ELF-1 (cell line): ENCODE measurements around the gene ALB.

ENCODE experiments used
- DNase-seq: peaks from one replicate; pipeline ENCODE4 v3.0.0-alpha.2; 2016; ENCODE audit warnings: low read depth, low spot score

The ALB gene

GRCh38 chr4:73429826-73430587, 25.9 kb downstream of the ALB start:
- DNase-seq, result no peak

GRCh38 chr4:73431813-73432168, 27.7 kb downstream of the ALB start:
- no peak for DNase-seq

- DNase-seq, result no peak
These were observed 28.3 kb downstream of the ALB start for GRCh38 chr4:73432169-73433000.

GRCh38 chr4:73433140-73433539, 29.1 kb downstream of the ALB start:
- DNase-seq, result no peak

GRCh38 chr4:73434311-73434710, 30.2 kb downstream of the ALB start:
- DNase-seq, result no peak

- no peak for DNase-seq
These were observed 31.9 kb downstream of the ALB start, which contains the start of gene AFP for GRCh38 chr4:73435984-73436383. AFP (plus strand) TSS chr4:73436221; CDS start chr4:73436263, 42 bp downstream.

GRCh38 chr4:73436674-73437557, 32.8 kb downstream of the ALB start:
- DNase-seq, result no peak

GRCh38 chr4:73437558-73437956, 33.5 kb downstream of the ALB start:
- no peak for DNase-seq

GRCh38 chr4:73438048-73438447, 34.0 kb downstream of the ALB start:
- no peak for DNase-seq

- no peak for DNase-seq
These were observed 34.6 kb downstream of the ALB start for GRCh38 chr4:73438582-73439215.

GRCh38 chr4:73439445-73439844, 35.4 kb downstream of the ALB start:
- no peak for DNase-seq

- no peak for DNase-seq
These were observed 35.9 kb downstream of the ALB start for GRCh38 chr4:73439991-73440390.

GRCh38 chr4:73440653-73441052, 36.6 kb downstream of the ALB start:
- no peak for DNase-seq

GRCh38 chr4:73442275-73442674, 38.2 kb downstream of the ALB start:
- DNase-seq, result no peak

GRCh38 chr4:73443224-73443623, 39.1 kb downstream of the ALB start:
- no peak for DNase-seq

- no peak for DNase-seq
These were observed 41.6 kb downstream of the ALB start for GRCh38 chr4:73445383-73446335.

- DNase-seq, result no peak
These were observed 42.4 kb downstream of the ALB start for GRCh38 chr4:73446336-73446938.

GRCh38 chr4:73447671-73448070, 43.6 kb downstream of the ALB start:
- no peak for DNase-seq

GRCh38 chr4:73448448-73449203, 44.5 kb downstream of the ALB start:
- no peak for DNase-seq
